ENCODE data around the gene TBC1D23. TPM values are rescaled to one million over a fixed set of nuclear protein-coding genes. Genes with fewer than 3 reads are reported as not detected.

The TBC1D23 gene
- total and polyA plus RNA-seq, 9 of the 15 experiments (the other 6 are each of a cell fraction or from before 2014, with no cell fraction given), result 23.4 to 85.8 (median 43.7) TPM

DNA sequence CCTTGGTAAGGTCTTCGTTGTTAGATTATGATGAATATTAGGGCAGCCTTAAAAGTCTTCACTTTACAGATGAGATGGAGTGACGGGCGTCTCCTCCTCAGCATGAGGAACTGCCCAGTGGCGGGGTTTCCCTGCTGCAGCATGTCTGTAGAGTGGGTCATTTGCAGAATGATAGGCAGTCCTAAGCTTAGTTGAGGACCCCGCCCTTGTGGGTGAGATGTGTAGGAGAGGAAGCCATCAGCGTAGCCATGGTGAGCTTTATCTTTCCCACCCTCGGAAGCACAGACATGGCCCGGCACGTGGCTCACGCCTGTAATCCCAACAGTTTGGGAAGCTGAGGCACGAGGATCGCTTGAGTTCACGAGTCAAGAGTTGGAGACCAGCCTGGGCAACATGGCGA lies 74.6 kb downstream of the TBC1D23 start:
- in situ Hi-C loops (cut with MboI), result no loop called here
- FAIRE-seq (peak; percentile 93), ATAC-seq (peak; percentile 83), DNase-seq (ENCODE audit: extremely low read depth in 1 of 4, low spot score in 3 of 4) (peak; percentile 59 to 81 (median 68))
- TSS peak; percentile 64 for BruUV-seq (replicated peaks)
- H3K27me3 ChIP-seq (ENCODE audit: control insufficient read depth in 2 of 2, insufficient read depth in 2 of 2, low read length in 2 of 2), result no peaks in the 10 kb centered on the region
- WGBS (ENCODE audit: insufficient coverage, low coverage, missing lambda C conversion rate), result 14% methylated on average over 14 of the region's 14 CpGs
- H3K36me3 ChIP-seq (ENCODE audit: control insufficient read depth, insufficient read depth, low read length), result peaks cover 1% of the 10 kb centered on the region; the same call in 1 of the 3 replicates
- ChIA-PET POLR2A (interaction anchor here (0.6 to 2.4 kb wide), 10 partner anchors 9 to 539 kb away, joined by 3 to 6 read pairs (median 4); partner anchors contain the start of genes LNP1, TFG and TOMM70), CTCF (ENCODE audit: low intra/inter-chr PET ratio) (no interaction called here)
- H3K4me2 ChIP-seq (ENCODE audit: insufficient read depth, low read length), result peak overlapping the region; percentile 80
- no peaks in the 10 kb centered on the region for H3K9me3 ChIP-seq (replicated peaks; ENCODE audit: control insufficient read depth, insufficient read depth, low read depth, low read length)
- peak overlapping the region; percentile 98 for H2AFZ ChIP-seq (ENCODE audit: low read depth, low read length)
- peak overlapping the region; percentile 87 for H3K27ac ChIP-seq (ENCODE audit: extremely low read depth, low read depth, low read length)
- no peaks in the 10 kb centered on the region for H4K20me1 ChIP-seq (replicated peaks; ENCODE audit: control insufficient read depth, insufficient read depth, low read length)
- H3K4me3 ChIP-seq, result peak overlapping the region; percentile 62; the same call in 1 of the 2 replicates
- peak overlapping the region; percentile 43 to 82; a peak in 3 of 4 replicates for H3K9ac ChIP-seq (ENCODE audit: insufficient read depth in 1 of 2, low read depth in 2 of 2, low read length in 2 of 2)
- peaks cover 7% of the 10 kb centered on the region; the same call in 2 of the 3 replicates for H3K79me2 ChIP-seq (ENCODE audit: control insufficient read depth, insufficient read depth, low read length)
- intact Hi-C loops (cut with micrococcal nuclease), result no loop called here
- H3K9me1 ChIP-seq (ENCODE audit: control insufficient read depth, insufficient read depth, low read length), result no peaks in the 10 kb centered on the region
- peaks cover 9 to 14% of the 10 kb centered on the region in 2 experiments; a peak in 4 of 5 replicates for H3K4me1 ChIP-seq (replicated peaks in 1 of 2; ENCODE audit: control insufficient read depth in 2 of 2, insufficient read depth in 2 of 2, low read length in 2 of 2)
- TF ChIP-seq ZNF699 (CRISPR knock-in tag; IDR thresholded peaks at IDR 0.05; ENCODE audit: insufficient replicate concordance) (no peak), DMBX1 (CRISPR knock-in tag; IDR thresholded peaks at IDR 0.05; ENCODE audit: borderline replicate concordance) (0 out of 2 replicates have a peak, but pooled peaks have one; percentile 56), ZZZ3 (IDR thresholded peaks at IDR 0.05) (no peak), BDP1 (IDR thresholded peaks at IDR 0.05; ENCODE audit: insufficient read depth, insufficient read length) (no peak), ZNF586 (CRISPR knock-in tag; conservative IDR thresholded peaks at IDR 0.05) (no peak), NR2C1 (IDR thresholded peaks at IDR 0.05) (no peak), NR2C1 (tag; IDR thresholded peaks at IDR 0.05) (no peak), L3MBTL2 (IDR thresholded peaks at IDR 0.05) (peak; percentile 98), SMARCA4 (IDR thresholded peaks at IDR 0.05) (0 out of 2 replicates have a peak, but pooled peaks have one; percentile 25), ASH1L (IDR thresholded peaks at IDR 0.05; ENCODE audit: borderline replicate concordance, low read depth, partially characterized antibody) (no peak), CEBPB (tag; IDR thresholded peaks at IDR 0.05) (no peak), U2AF1 (optimal IDR thresholded peaks at IDR 0.05; ENCODE audit: low read depth, low read length) (no peak), ZFP1 (CRISPR knock-in tag; IDR thresholded peaks at IDR 0.05) (no peak), ZNF644 (tag; IDR thresholded peaks at IDR 0.05; ENCODE audit: low read depth) (no peak), BRF1 (IDR thresholded peaks at IDR 0.05; ENCODE audit: borderline replicate concordance, extremely low read depth, insufficient read length) (no peak), ARID1B (IDR thresholded peaks at IDR 0.05) (peak; percentile 20; the same call in 1 of the 2 replicates)
- TF ChIP-seq, protein P1, sequence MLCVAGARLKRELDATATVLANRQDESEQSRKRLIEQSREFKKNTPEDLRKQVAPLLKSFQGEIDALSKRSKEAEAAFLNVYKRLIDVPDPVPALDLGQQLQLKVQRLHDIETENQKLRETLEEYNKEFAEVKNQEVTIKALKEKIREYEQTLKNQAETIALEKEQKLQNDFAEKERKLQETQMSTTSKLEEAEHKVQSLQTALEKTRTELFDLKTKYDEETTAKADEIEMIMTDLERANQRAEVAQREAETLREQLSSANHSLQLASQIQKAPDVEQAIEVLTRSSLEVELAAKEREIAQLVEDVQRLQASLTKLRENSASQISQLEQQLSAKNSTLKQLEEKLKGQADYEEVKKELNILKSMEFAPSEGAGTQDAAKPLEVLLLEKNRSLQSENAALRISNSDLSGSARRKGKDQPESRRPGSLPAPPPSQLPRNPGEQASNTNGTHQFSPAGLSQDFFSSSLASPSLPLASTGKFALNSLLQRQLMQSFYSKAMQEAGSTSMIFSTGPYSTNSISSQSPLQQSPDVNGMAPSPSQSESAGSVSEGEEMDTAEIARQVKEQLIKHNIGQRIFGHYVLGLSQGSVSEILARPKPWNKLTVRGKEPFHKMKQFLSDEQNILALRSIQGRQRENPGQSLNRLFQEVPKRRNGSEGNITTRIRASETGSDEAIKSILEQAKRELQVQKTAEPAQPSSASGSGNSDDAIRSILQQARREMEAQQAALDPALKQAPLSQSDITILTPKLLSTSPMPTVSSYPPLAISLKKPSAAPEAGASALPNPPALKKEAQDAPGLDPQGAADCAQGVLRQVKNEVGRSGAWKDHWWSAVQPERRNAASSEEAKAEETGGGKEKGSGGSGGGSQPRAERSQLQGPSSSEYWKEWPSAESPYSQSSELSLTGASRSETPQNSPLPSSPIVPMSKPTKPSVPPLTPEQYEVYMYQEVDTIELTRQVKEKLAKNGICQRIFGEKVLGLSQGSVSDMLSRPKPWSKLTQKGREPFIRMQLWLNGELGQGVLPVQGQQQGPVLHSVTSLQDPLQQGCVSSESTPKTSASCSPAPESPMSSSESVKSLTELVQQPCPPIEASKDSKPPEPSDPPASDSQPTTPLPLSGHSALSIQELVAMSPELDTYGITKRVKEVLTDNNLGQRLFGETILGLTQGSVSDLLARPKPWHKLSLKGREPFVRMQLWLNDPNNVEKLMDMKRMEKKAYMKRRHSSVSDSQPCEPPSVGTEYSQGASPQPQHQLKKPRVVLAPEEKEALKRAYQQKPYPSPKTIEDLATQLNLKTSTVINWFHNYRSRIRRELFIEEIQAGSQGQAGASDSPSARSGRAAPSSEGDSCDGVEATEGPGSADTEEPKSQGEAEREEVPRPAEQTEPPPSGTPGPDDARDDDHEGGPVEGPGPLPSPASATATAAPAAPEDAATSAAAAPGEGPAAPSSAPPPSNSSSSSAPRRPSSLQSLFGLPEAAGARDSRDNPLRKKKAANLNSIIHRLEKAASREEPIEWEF (CRISPR knock-in tag; IDR thresholded peaks at IDR 0.05), result no peak
- TF ChIP-seq, protein P2, sequence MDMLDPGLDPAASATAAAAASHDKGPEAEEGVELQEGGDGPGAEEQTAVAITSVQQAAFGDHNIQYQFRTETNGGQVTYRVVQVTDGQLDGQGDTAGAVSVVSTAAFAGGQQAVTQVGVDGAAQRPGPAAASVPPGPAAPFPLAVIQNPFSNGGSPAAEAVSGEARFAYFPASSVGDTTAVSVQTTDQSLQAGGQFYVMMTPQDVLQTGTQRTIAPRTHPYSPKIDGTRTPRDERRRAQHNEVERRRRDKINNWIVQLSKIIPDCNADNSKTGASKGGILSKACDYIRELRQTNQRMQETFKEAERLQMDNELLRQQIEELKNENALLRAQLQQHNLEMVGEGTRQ (CRISPR knock-in tag; IDR thresholded peaks at IDR 0.05), result peak; percentile 43

Data from K562 (cell line).